Activated T-cell treated with anti-CD3 and anti-CD28 coated beads for 48 hours (primary cell): ENCODE measurements around the gene CADM2.

Source experiments
- DNase-seq: peaks from one replicate; pipeline ENCODE4 v3.0.0-alpha.2; 2020; ENCODE audit warnings: low read depth

The CADM2 gene

GRCh38 chr3:85189731-85190130 lies 230.9 kb downstream of the CADM2 start:
- DNase-seq: no peak

GRCh38 chr3:85193565-85193964 lies 234.8 kb downstream of the CADM2 start:
- DNase-seq: no peak

GRCh38 chr3:85208650-85209049 lies 249.9 kb downstream of the CADM2 start:
- DNase-seq: no peak

GRCh38 chr3:85210540-85210939 lies 251.8 kb downstream of the CADM2 start:
- no peak for DNase-seq

GRCh38 chr3:85228966-85229365 lies 270.2 kb downstream of the CADM2 start:
- no peak for DNase-seq

- DNase-seq: no peak
Observed at GRCh38 chr3:85244091-85244490, 285.3 kb downstream of the CADM2 start.

- DNase-seq: no peak
Observed at GRCh38 chr3:85244519-85244918, 285.7 kb downstream of the CADM2 start.

- no peak for DNase-seq
Observed at GRCh38 chr3:85251766-85252165, 293.0 kb downstream of the CADM2 start.

- no peak for DNase-seq
Observed at GRCh38 chr3:85252686-85253085, 293.9 kb downstream of the CADM2 start.

GRCh38 chr3:85254738-85255137 lies 295.9 kb downstream of the CADM2 start:
- DNase-seq: no peak

GRCh38 chr3:85255949-85256348 lies 297.2 kb downstream of the CADM2 start:
- no peak for DNase-seq

GRCh38 chr3:85258326-85258725 lies 299.5 kb downstream of the CADM2 start:
- DNase-seq: no peak

GRCh38 chr3:85258819-85259218 lies 300.0 kb downstream of the CADM2 start:
- DNase-seq: no peak

- DNase-seq: no peak
Observed at GRCh38 chr3:85259748-85260147, 301.0 kb downstream of the CADM2 start.

GRCh38 chr3:85264381-85264780 lies 305.6 kb downstream of the CADM2 start:
- DNase-seq: no peak

- DNase-seq: no peak
Observed at GRCh38 chr3:85270488-85270887, 311.7 kb downstream of the CADM2 start.

- DNase-seq: no peak
Observed at GRCh38 chr3:85271911-85272310, 313.1 kb downstream of the CADM2 start.

- no peak for DNase-seq
Observed at GRCh38 chr3:85288257-85288656, 329.5 kb downstream of the CADM2 start.

- no peak for DNase-seq
Observed at GRCh38 chr3:85297291-85297690, 338.5 kb downstream of the CADM2 start.

- no peak for DNase-seq
Observed at GRCh38 chr3:85298032-85298431, 339.2 kb downstream of the CADM2 start.

GRCh38 chr3:85303156-85303555 lies 344.4 kb downstream of the CADM2 start:
- DNase-seq: no peak

GRCh38 chr3:85304360-85304964 lies 345.7 kb downstream of the CADM2 start:
- DNase-seq: no peak

- DNase-seq: no peak
Observed at GRCh38 chr3:85312331-85312730, 353.5 kb downstream of the CADM2 start.

GRCh38 chr3:85313380-85313779 lies 354.6 kb downstream of the CADM2 start:
- no peak for DNase-seq

GRCh38 chr3:85316252-85316651 lies 357.5 kb downstream of the CADM2 start:
- DNase-seq: no peak
